Measurements from ENCODE around the gene NETO2.
"Not testable (repeated sequence)": the region's sequence is repeated elsewhere in the genome, so short reads cannot be mapped to it uniquely, and the experiment has no call there.

DNA sequence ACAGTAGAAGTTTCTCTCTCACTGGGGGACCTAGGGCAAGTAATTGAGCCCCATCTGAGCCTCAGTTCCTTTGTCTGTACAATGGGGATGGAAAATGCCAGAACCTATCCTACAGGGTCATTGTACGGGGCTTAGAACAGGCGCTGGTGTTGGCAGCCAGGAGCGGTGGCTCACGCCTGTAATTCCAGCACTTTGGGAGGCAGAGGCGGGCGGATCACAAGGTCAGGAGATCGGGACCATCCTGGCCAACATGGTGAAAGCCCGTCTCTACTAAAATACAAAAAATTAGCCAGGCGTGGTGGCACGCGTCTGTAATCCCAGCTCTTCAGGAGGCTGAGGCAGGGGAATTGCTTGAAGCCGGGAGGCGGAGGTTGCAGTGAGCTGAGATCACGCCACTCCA, 87.7 kb downstream of the NETO2 start:
- TF ChIP-seq, protein P1, sequence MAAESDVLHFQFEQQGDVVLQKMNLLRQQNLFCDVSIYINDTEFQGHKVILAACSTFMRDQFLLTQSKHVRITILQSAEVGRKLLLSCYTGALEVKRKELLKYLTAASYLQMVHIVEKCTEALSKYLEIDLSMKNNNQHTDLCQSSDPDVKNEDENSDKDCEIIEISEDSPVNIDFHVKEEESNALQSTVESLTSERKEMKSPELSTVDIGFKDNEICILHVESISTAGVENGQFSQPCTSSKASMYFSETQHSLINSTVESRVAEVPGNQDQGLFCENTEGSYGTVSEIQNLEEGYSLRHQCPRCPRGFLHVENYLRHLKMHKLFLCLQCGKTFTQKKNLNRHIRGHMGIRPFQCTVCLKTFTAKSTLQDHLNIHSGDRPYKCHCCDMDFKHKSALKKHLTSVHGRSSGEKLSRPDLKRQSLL (tag by site-specific recombination; IDR thresholded peaks at IDR 0.05): not testable (repeated sequence)
- not testable (repeated sequence) for TF ChIP-seq ZFP3 (tag by site-specific recombination; IDR thresholded peaks at IDR 0.05; ENCODE audit: low read depth); ZNF24 (tag by site-specific recombination; IDR thresholded peaks at IDR 0.05); ZFHX2 (tag by site-specific recombination; conservative IDR thresholded peaks at IDR 0.05)
- TF ChIP-seq, protein P2, sequence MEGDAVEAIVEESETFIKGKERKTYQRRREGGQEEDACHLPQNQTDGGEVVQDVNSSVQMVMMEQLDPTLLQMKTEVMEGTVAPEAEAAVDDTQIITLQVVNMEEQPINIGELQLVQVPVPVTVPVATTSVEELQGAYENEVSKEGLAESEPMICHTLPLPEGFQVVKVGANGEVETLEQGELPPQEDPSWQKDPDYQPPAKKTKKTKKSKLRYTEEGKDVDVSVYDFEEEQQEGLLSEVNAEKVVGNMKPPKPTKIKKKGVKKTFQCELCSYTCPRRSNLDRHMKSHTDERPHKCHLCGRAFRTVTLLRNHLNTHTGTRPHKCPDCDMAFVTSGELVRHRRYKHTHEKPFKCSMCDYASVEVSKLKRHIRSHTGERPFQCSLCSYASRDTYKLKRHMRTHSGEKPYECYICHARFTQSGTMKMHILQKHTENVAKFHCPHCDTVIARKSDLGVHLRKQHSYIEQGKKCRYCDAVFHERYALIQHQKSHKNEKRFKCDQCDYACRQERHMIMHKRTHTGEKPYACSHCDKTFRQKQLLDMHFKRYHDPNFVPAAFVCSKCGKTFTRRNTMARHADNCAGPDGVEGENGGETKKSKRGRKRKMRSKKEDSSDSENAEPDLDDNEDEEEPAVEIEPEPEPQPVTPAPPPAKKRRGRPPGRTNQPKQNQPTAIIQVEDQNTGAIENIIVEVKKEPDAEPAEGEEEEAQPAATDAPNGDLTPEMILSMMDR (tag by site-specific recombination; IDR thresholded peaks at IDR 0.05): not testable (repeated sequence)
